WTC11 (cell line): Measurements from ENCODE around the gene RHBG.

Experiments used
- GABPB1 ChIP-seq: sonication (generic); formaldehyde crosslinking; IDR thresholded peaks from 2 replicates; pipeline ENCODE4 v1.8.1; 2023; ENCODE audit warnings: mild to moderate bottlenecking, missing genetic modification reagents
- IRF2 ChIP-seq: sonication (generic); formaldehyde crosslinking; IDR thresholded peaks from 2 replicates; pipeline ENCODE4 v1.8.0; 2022; ENCODE audit warnings: low read depth, missing genetic modification reagents, borderline replicate concordance
- JUN ChIP-seq: sonication (generic); formaldehyde crosslinking; IDR thresholded peaks from 2 replicates; pipeline ENCODE4 v1.8.0; 2023; ENCODE audit warnings: mild to moderate bottlenecking, missing genetic modification reagents
- SP1 ChIP-seq: sonication (generic); formaldehyde crosslinking; conservative IDR thresholded peaks from 2 replicates; pipeline ENCODE4 v1.8.1; 2022; ENCODE audit warnings: missing genetic modification reagents
- ZNF138 ChIP-seq: sonication (generic); formaldehyde crosslinking; conservative IDR thresholded peaks from 2 replicates; pipeline ENCODE4 v1.8.1; 2022; ENCODE audit warnings: mild to moderate bottlenecking, moderate library complexity, missing genetic modification reagents
- ZNF232 ChIP-seq: sonication (generic); formaldehyde crosslinking; IDR thresholded peaks from 2 replicates; pipeline ENCODE4 v1.8.0; 2022; ENCODE audit warnings: mild to moderate bottlenecking, missing genetic modification reagents
- TF ChIP-seq, protein P1 (sequence below): fragments of 200-600 bp; IDR thresholded peaks from 2 replicates; pipeline ENCODE4 v1.8.0; 2022; ENCODE audit warnings: antibody characterized with exemption
- TF ChIP-seq, protein P2 (sequence below): sonication (generic); formaldehyde crosslinking; IDR thresholded peaks from 2 replicates; pipeline ENCODE4 v1.8.1; 2022; ENCODE audit warnings: missing genetic modification reagents, borderline replicate concordance
- TF ChIP-seq, protein P3 (sequence below): sonication (generic); formaldehyde crosslinking; conservative IDR thresholded peaks from 2 replicates; pipeline ENCODE4 v1.8.1; 2022; ENCODE audit warnings: mild to moderate bottlenecking, missing genetic modification reagents
- TF ChIP-seq, protein P4 (sequence below): sonication (generic); formaldehyde crosslinking; IDR thresholded peaks from 2 replicates; pipeline ENCODE4 v1.8.1; 2022; ENCODE audit warnings: low read depth, mild to moderate bottlenecking, moderate library complexity, missing genetic modification reagents, borderline replicate concordance
- TF ChIP-seq, protein P5 (sequence below): sonication (generic); formaldehyde crosslinking; IDR thresholded peaks from 2 replicates; pipeline ENCODE4 v1.8.1; 2023; ENCODE audit warnings: mild to moderate bottlenecking, missing genetic modification reagents, moderate library complexity
- TF ChIP-seq, protein P6 (sequence below): fragments of 250-450 bp; sonication (Bioruptor Pico); conservative IDR thresholded peaks from 2 replicates; pipeline ENCODE4 v1.9.0; 2021; ENCODE audit warnings: mild to moderate bottlenecking

DNA sequence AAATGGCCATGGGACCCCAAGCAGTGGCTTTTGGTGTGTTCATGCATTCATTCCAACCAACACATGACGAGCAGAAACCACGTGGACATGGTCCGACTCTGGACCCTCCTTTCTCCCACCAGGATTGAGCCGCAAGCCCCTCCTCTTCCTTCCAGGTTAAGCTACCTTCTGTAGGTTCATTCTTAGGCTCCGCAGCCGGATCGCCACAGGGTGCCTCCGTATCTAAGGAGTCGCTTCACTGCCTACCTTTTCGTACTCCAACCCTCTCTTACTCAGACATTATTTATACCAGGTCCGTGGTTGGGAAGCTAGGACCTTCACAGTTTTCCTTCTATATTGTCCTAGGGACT lies 63.6 kb downstream of the RHBG start:
- TF ChIP-seq SP1 (CRISPR knock-in tag) (no peak), JUN (no peak), GABPB1 (no peak), ZNF232 (CRISPR knock-in tag) (no peak), IRF2 (CRISPR knock-in tag) (no peak), ZNF138 (no peak)
- TF ChIP-seq, protein P1, sequence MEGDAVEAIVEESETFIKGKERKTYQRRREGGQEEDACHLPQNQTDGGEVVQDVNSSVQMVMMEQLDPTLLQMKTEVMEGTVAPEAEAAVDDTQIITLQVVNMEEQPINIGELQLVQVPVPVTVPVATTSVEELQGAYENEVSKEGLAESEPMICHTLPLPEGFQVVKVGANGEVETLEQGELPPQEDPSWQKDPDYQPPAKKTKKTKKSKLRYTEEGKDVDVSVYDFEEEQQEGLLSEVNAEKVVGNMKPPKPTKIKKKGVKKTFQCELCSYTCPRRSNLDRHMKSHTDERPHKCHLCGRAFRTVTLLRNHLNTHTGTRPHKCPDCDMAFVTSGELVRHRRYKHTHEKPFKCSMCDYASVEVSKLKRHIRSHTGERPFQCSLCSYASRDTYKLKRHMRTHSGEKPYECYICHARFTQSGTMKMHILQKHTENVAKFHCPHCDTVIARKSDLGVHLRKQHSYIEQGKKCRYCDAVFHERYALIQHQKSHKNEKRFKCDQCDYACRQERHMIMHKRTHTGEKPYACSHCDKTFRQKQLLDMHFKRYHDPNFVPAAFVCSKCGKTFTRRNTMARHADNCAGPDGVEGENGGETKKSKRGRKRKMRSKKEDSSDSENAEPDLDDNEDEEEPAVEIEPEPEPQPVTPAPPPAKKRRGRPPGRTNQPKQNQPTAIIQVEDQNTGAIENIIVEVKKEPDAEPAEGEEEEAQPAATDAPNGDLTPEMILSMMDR, result no peak
- TF ChIP-seq, protein P2, sequence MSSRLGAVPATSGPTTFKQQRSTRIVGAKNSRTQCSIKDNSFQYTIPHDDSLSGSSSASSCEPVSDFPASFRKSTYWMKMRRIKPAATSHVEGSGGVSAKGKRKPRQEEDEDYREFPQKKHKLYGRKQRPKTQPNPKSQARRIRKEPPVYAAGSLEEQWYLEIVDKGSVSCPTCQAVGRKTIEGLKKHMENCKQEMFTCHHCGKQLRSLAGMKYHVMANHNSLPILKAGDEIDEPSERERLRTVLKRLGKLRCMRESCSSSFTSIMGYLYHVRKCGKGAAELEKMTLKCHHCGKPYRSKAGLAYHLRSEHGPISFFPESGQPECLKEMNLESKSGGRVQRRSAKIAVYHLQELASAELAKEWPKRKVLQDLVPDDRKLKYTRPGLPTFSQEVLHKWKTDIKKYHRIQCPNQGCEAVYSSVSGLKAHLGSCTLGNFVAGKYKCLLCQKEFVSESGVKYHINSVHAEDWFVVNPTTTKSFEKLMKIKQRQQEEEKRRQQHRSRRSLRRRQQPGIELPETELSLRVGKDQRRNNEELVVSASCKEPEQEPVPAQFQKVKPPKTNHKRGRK (CRISPR knock-in tag), result no peak
- TF ChIP-seq, protein P3, sequence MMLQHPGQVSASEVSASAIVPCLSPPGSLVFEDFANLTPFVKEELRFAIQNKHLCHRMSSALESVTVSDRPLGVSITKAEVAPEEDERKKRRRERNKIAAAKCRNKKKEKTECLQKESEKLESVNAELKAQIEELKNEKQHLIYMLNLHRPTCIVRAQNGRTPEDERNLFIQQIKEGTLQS (CRISPR knock-in tag), result no peak
- TF ChIP-seq, protein P4, sequence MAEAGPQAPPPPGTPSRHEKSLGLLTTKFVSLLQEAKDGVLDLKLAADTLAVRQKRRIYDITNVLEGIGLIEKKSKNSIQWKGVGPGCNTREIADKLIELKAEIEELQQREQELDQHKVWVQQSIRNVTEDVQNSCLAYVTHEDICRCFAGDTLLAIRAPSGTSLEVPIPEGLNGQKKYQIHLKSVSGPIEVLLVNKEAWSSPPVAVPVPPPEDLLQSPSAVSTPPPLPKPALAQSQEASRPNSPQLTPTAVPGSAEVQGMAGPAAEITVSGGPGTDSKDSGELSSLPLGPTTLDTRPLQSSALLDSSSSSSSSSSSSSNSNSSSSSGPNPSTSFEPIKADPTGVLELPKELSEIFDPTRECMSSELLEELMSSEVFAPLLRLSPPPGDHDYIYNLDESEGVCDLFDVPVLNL (CRISPR knock-in tag), result no peak
- TF ChIP-seq, protein P5, sequence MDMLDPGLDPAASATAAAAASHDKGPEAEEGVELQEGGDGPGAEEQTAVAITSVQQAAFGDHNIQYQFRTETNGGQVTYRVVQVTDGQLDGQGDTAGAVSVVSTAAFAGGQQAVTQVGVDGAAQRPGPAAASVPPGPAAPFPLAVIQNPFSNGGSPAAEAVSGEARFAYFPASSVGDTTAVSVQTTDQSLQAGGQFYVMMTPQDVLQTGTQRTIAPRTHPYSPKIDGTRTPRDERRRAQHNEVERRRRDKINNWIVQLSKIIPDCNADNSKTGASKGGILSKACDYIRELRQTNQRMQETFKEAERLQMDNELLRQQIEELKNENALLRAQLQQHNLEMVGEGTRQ, result peak; percentile 67
- TF ChIP-seq, protein P6, sequence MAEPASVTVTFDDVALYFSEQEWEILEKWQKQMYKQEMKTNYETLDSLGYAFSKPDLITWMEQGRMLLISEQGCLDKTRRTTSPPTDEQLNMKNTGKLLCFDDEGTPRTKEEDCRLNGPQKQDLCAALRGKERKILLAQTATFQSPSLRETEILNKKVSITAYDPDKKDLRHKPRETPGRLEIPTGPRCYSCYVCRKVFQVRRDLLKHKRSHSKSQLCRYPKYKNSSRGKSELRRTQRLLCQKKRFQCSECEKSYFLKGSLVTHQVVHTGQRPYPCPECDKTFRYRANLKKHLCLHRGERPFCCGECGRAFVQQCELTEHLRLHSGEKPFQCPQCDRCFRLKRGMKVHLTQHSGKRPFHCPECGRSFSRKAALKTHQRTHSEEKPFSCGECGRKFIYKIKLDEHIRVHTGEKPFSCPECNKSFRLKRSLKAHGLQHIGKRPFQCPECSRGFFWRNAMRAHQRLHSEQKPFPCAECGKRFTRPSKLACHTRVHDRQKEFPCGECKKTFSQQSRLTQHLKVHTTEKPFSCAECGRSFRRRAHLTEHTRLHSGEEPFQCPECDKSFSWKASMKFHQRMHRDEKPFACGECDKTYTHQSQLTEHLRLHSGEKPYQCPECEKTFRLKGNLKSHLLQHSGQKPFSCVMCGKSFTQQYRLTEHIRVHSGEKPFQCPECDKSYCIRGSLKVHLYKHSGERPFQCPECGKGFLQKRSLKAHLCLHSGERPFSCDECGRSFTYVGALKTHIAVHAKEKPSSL (CRISPR knock-in tag), result no peak
